ENCODE data around the gene AGAP1. TPM values are rescaled to one million over a fixed set of nuclear protein-coding genes. Genes with fewer than 3 reads are reported as not detected.

Gene AGAP1
- total RNA-seq, 1 experiment from 2014 or later = 25.8 TPM

DNA sequence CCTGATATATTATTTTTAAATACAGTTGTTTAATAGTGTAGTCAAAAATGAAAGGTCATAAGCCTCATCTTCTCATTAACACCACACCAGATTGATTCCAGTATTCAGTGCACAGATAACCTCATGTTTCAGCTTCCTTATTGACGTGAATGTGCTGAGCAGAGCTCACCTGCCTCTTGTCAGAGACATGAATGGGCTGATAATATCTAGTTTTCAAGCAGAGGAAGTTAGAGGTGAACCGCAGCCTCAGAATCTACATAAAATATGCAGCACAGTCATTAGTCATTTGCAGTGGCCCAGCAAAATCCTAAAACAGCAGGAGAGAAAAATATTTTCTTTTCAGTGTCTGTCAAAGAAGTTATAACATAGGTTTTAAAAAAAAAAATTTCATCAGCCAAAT is 458.1 kb downstream of the AGAP1 start:
- peaks cover 24 to 26% of the 10 kb centered on the region in 2 experiments for H3K4me1 Mint-ChIP-seq
- TF ChIP-seq, protein P1, sequence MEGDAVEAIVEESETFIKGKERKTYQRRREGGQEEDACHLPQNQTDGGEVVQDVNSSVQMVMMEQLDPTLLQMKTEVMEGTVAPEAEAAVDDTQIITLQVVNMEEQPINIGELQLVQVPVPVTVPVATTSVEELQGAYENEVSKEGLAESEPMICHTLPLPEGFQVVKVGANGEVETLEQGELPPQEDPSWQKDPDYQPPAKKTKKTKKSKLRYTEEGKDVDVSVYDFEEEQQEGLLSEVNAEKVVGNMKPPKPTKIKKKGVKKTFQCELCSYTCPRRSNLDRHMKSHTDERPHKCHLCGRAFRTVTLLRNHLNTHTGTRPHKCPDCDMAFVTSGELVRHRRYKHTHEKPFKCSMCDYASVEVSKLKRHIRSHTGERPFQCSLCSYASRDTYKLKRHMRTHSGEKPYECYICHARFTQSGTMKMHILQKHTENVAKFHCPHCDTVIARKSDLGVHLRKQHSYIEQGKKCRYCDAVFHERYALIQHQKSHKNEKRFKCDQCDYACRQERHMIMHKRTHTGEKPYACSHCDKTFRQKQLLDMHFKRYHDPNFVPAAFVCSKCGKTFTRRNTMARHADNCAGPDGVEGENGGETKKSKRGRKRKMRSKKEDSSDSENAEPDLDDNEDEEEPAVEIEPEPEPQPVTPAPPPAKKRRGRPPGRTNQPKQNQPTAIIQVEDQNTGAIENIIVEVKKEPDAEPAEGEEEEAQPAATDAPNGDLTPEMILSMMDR (conservative IDR thresholded peaks at IDR 0.05) = no peak
- H3K27ac Mint-ChIP-seq = no peak overlapping the region
- H3K23me2 ChIP-seq (ENCODE audit: insufficient read length, low read depth, low read length, poor library complexity, severe bottlenecking) = peaks cover 3% of the 10 kb centered on the region
- no peak overlapping the region for H2BK20ac ChIP-seq (ENCODE audit: low read depth, low read length, poor library complexity, severe bottlenecking)
- no peaks in the 10 kb centered on the region for H4K20me1 ChIP-seq (ENCODE audit: control insufficient read depth, insufficient read depth, insufficient read length)
- no peaks in the 10 kb centered on the region for H3K9me3 ChIP-seq (ENCODE audit: control insufficient read depth, low read depth, low read length)
- H4K91ac ChIP-seq (ENCODE audit: insufficient read length, low read depth, low read length) = no peak overlapping the region
- H2BK120ac ChIP-seq (ENCODE audit: low read depth, low read length, poor library complexity, severe bottlenecking) = no peak overlapping the region
- no peak overlapping the region for H3K23ac ChIP-seq (ENCODE audit: insufficient read length, low read depth, low read length)
- whole genome bisulfite sequencing (ENCODE audit: extremely low coverage, insufficient read length, low lambda C conversion rate) = no CpG with 5 or more reads among the region's 2 CpGs
- no peak overlapping the region for H3K4me2 ChIP-seq (ENCODE audit: insufficient read depth, insufficient read length, low read length)
- no peaks in the 10 kb centered on the region for H3K79me2 ChIP-seq (ENCODE audit: insufficient read depth, low read length)
- H3K27ac ChIP-seq (ENCODE audit: insufficient read length, low read depth, low read length) = no peak overlapping the region
- no peaks in the 10 kb centered on the region for H3K79me1 ChIP-seq (ENCODE audit: insufficient read depth, low read depth, low read length, poor library complexity, severe bottlenecking)
- no peaks in the 10 kb centered on the region for H3K27me3 Mint-ChIP-seq (ENCODE audit: low read depth)
- H2AFZ ChIP-seq (ENCODE audit: low read length) = no peak overlapping the region
- H4K5ac ChIP-seq (ENCODE audit: insufficient read length, low read depth, low read length) = no peak overlapping the region
- H3K14ac ChIP-seq (ENCODE audit: insufficient read depth, low read length) = no peak overlapping the region
- no peak overlapping the region for H2BK15ac ChIP-seq (ENCODE audit: low read depth, low read length)
- H3K4me3 Mint-ChIP-seq = no peak overlapping the region
- peaks cover 7% of the 10 kb centered on the region; the same call in 1 of the 2 replicates for H3K4me1 ChIP-seq (ENCODE audit: insufficient read depth, low read length)
- H4K8ac ChIP-seq (replicated peaks; ENCODE audit: insufficient read length, low read depth, low read length) = no peak overlapping the region
- no peak overlapping the region for H3K9ac ChIP-seq (ENCODE audit: extremely low read depth, insufficient read length, low read length)
- no peak overlapping the region for H3K4ac ChIP-seq (ENCODE audit: low read depth, low read length)
- H3T11ph ChIP-seq (ENCODE audit: low read length) = no peak overlapping the region
- no peaks in the 10 kb centered on the region for H3K36me3 Mint-ChIP-seq (ENCODE audit: insufficient read depth in 1 of 3, low read depth in 3 of 3)
- no peaks in the 10 kb centered on the region for H3K27me3 ChIP-seq (ENCODE audit: insufficient read depth, low read length)
- no peak overlapping the region for H2BK12ac ChIP-seq (ENCODE audit: insufficient read length, low read depth, low read length)
- H2AK5ac ChIP-seq (ENCODE audit: insufficient read length, low read length) = no peak overlapping the region
- no peak overlapping the region for H3K56ac ChIP-seq (ENCODE audit: insufficient read length, low read depth, low read length)
- no peak for DNase-seq
- no peak overlapping the region for H3K18ac ChIP-seq (ENCODE audit: insufficient read length, low read depth, low read length)
- H3K9me3 Mint-ChIP-seq = no peaks in the 10 kb centered on the region
- H2BK5ac ChIP-seq (ENCODE audit: insufficient read length, low read length) = no peak overlapping the region

All from H9 (cell line).